NB4 (cell line): ENCODE results near the gene BIN1.

Experiments used
- CTCF ChIP-seq: IDR thresholded peaks from one replicate; pipeline ENCODE4 v1.5.1; 2012; ENCODE audit warnings: low read depth, low read length
- MAX ChIP-seq: IDR thresholded peaks from 2 replicates; pipeline ENCODE4 v1.6.1; 2011; ENCODE audit warnings: low read depth, low read length
- MYC ChIP-seq: IDR thresholded peaks from 2 replicates; pipeline ENCODE4 v1.6.1; 2011; ENCODE audit warnings: low read depth, low read length
- POLR2A ChIP-seq: IDR thresholded peaks from 2 replicates; pipeline ENCODE4 v1.6.1; 2011; ENCODE audit warnings: mild to moderate bottlenecking; ENCODE audit not compliant: insufficient read length; ENCODE audit errors: extremely low read depth

DNA sequence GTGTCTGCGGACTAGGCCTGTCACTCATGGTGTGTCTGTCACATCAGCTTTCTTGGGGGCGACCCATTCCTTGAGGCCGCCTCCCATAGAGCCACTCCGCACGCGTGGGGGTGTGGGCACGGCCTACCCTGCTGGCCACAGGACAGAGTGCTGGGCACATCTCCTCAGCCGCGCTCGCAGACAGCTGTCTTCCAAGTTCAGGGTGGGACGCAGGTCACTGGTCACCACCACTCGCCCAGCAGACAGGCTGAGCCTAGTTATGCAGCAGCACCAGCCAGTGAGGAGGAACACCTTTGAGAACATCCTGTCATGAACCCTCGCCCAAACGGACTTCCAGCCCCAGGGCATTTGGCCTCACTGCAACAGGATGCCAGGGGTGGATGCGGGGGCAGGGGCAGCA is 30.8 kb upstream of the BIN1 start:
- no peak for TF ChIP-seq POLR2A
- TF ChIP-seq CTCF = no peak
- TF ChIP-seq MYC = no peak
- no peak for TF ChIP-seq MAX
